ENCODE data around the gene UGT1A10. TPM values are rescaled to one million over a fixed set of nuclear protein-coding genes. Genes with fewer than 3 reads are reported as not detected.

The UGT1A10 gene
- total and polyA plus RNA-seq, 10 of the 15 experiments (the other 5 are each of a cell fraction or from before 2014, with no cell fraction given), result not detected

- in situ Hi-C loops (cut with MboI), result no loop called here
- no peaks in the 10 kb centered on the region for H4K20me1 ChIP-seq (ENCODE audit: control insufficient read depth, insufficient read depth)
- H3K36me3 ChIP-seq (ENCODE audit: control insufficient read depth in 2 of 2, insufficient read depth in 2 of 2, low read length in 1 of 2), result no peaks in the 10 kb centered on the region
- no peak for DNase-seq (ENCODE audit: low read depth, low spot score)
- no peak overlapping the region for H3K27ac ChIP-seq (ENCODE audit: control insufficient read depth, insufficient read depth)
- intact Hi-C loops (cut with micrococcal nuclease; ENCODE audit: unreplicated experiment), result no loop called here
- ChIA-PET RAD21 (ENCODE audit: unreplicated experiment) (no interaction called here), POLR2A (no interaction called here), CTCF (no interaction called here), SMC1A (ENCODE audit: uncharacterized antibody, unreplicated experiment) (no interaction called here)
- ATAC-seq, result no peak
- WGBS (ENCODE audit: insufficient coverage, insufficient replicate concordance, low lambda C conversion rate, missing lambda C conversion rate), result 29% methylated on average over 11 of the region's 11 CpGs
- H3K4me2 ChIP-seq (ENCODE audit: control insufficient read depth, insufficient read depth), result no peak overlapping the region
- H3K27me3 ChIP-seq (replicated peaks in 1 of 2; ENCODE audit: control insufficient read depth in 2 of 2, insufficient read depth in 2 of 2, low read length in 1 of 2), result no peaks in the 10 kb centered on the region; a peak in 3 of 4 replicates
- no peak overlapping the region for H2AFZ ChIP-seq (ENCODE audit: control insufficient read depth, low read depth, low read length)
- H3K4me1 ChIP-seq (ENCODE audit: control insufficient read depth, insufficient read depth, low read length), result no peaks in the 10 kb centered on the region
- no peaks in the 10 kb centered on the region for H3K79me2 ChIP-seq (ENCODE audit: control insufficient read depth, insufficient read depth, low read length)
- no peak for FAIRE-seq
- BruUV-seq (replicated peaks), result no TSS peak
- no peaks in the 10 kb centered on the region for H3K9me3 ChIP-seq (replicated peaks; ENCODE audit: control insufficient read depth, insufficient read depth, low read length)
- TF ChIP-seq, protein P1, sequence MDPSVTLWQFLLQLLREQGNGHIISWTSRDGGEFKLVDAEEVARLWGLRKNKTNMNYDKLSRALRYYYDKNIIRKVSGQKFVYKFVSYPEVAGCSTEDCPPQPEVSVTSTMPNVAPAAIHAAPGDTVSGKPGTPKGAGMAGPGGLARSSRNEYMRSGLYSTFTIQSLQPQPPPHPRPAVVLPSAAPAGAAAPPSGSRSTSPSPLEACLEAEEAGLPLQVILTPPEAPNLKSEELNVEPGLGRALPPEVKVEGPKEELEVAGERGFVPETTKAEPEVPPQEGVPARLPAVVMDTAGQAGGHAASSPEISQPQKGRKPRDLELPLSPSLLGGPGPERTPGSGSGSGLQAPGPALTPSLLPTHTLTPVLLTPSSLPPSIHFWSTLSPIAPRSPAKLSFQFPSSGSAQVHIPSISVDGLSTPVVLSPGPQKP (IDR thresholded peaks at IDR 0.05; ENCODE audit: low read depth, low read length), result no peak
- TF ChIP-seq, protein P2, sequence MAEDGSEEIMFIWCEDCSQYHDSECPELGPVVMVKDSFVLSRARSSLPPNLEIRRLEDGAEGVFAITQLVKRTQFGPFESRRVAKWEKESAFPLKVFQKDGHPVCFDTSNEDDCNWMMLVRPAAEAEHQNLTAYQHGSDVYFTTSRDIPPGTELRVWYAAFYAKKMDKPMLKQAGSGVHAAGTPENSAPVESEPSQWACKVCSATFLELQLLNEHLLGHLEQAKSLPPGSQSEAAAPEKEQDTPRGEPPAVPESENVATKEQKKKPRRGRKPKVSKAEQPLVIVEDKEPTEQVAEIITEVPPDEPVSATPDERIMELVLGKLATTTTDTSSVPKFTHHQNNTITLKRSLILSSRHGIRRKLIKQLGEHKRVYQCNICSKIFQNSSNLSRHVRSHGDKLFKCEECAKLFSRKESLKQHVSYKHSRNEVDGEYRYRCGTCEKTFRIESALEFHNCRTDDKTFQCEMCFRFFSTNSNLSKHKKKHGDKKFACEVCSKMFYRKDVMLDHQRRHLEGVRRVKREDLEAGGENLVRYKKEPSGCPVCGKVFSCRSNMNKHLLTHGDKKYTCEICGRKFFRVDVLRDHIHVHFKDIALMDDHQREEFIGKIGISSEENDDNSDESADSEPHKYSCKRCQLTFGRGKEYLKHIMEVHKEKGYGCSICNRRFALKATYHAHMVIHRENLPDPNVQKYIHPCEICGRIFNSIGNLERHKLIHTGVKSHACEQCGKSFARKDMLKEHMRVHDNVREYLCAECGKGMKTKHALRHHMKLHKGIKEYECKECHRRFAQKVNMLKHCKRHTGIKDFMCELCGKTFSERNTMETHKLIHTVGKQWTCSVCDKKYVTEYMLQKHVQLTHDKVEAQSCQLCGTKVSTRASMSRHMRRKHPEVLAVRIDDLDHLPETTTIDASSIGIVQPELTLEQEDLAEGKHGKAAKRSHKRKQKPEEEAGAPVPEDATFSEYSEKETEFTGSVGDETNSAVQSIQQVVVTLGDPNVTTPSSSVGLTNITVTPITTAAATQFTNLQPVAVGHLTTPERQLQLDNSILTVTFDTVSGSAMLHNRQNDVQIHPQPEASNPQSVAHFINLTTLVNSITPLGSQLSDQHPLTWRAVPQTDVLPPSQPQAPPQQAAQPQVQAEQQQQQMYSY (CRISPR knock-in tag; IDR thresholded peaks at IDR 0.05), result no peak
- no peak for TF ChIP-seq KLF5 (IDR thresholded peaks at IDR 0.05; ENCODE audit: partially characterized antibody)
- TF ChIP-seq STAT3 (IDR thresholded peaks at IDR 0.05; ENCODE audit: low read depth, low read length), result no peak
- TF ChIP-seq HDGF (IDR thresholded peaks at IDR 0.05), result no peak
- no peak for TF ChIP-seq CHD1 (IDR thresholded peaks at IDR 0.05; ENCODE audit: low read depth, low read length)
- no peak for TF ChIP-seq STAT1 (conservative IDR thresholded peaks at IDR 0.05)
- no peak overlapping the region for H3K4me3 ChIP-seq
- no peak overlapping the region for H3K9ac ChIP-seq (ENCODE audit: control insufficient read depth, insufficient read depth, low read length)
Observed at GRCh38 chr2:233817995-233818638, 181.9 kb downstream of the UGT1A10 start.

Data from GM12878 (cell line).